ENCODE data around the gene SULT1A1. TPM values are rescaled to one million over a fixed set of nuclear protein-coding genes. Genes with fewer than 3 reads are reported as not detected.

SULT1A1 gene
- total and polyA plus RNA-seq, 3 donors from 2014 or later, result 34.9 to 50.9 (median 42.6) TPM

DNA sequence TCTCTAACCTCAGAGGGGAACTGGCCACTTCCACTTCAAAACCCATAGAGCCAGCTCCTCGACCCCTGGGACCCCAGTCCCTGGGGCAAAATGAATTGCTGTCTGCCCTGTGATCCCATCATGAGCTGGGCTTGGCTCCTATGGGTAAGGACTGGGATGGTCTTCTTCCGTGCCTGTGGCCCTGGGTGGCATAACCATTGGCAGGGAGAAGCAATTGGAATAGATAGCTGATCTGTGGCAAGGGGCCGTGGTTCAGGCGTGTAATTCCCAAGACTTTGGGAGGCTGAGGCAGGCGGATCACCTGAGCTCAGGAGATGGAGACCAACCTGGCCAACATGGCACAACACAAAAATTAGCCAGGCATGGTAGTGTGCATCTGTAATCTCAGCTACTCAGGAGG is 17.3 kb downstream of the SULT1A1 start:
- no peak for DNase-seq
- TF ChIP-seq, protein P1, sequence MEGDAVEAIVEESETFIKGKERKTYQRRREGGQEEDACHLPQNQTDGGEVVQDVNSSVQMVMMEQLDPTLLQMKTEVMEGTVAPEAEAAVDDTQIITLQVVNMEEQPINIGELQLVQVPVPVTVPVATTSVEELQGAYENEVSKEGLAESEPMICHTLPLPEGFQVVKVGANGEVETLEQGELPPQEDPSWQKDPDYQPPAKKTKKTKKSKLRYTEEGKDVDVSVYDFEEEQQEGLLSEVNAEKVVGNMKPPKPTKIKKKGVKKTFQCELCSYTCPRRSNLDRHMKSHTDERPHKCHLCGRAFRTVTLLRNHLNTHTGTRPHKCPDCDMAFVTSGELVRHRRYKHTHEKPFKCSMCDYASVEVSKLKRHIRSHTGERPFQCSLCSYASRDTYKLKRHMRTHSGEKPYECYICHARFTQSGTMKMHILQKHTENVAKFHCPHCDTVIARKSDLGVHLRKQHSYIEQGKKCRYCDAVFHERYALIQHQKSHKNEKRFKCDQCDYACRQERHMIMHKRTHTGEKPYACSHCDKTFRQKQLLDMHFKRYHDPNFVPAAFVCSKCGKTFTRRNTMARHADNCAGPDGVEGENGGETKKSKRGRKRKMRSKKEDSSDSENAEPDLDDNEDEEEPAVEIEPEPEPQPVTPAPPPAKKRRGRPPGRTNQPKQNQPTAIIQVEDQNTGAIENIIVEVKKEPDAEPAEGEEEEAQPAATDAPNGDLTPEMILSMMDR (IDR thresholded peaks at IDR 0.05), result no peak
- TF ChIP-seq POLR2A (IDR thresholded peaks at IDR 0.05), result no peak
- H3K27ac ChIP-seq, result no peak overlapping the region
- no peaks in the 10 kb centered on the region for H3K9me3 ChIP-seq
- WGBS, 2 donors, result 65 to 80% methylated on average over 1 to 3 of the region's 5 CpGs
- H3K27me3 ChIP-seq, result no peaks in the 10 kb centered on the region
- no peaks in the 10 kb centered on the region for H3K36me3 ChIP-seq (ENCODE audit: low read depth, missing control alignments)
- intact Hi-C loops (cut with DNase I; ENCODE audit: low total_unique reads), result no loop called here
- H3K4me1 ChIP-seq, result peaks cover 6% of the 10 kb centered on the region
- no peak overlapping the region for H3K4me3 ChIP-seq

DNA sequence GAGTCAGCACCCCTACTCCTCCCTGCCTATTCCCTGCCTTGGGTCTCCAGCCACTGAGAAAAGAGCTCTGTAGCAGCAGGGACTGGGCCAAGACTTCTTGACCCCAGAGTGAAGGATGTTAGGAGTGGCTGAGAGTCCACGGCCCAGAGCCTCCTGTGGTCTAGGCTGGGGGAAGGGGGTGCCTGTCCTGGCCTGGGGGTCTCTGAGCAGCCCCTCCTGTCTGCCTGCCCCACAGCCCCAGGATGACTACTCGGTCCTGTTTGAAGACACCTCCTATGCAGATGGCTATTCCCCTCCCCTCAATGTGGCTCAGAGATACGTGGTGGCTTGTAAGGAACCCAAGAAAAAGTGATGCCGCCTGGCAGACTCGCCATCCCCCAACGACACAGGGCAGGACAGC is 18.5 kb downstream of the SULT1A1 start:
- no peak overlapping the region for H3K4me3 ChIP-seq
- H3K27me3 ChIP-seq, result no peaks in the 10 kb centered on the region
- no peak for DNase-seq
- no peak overlapping the region for H3K27ac ChIP-seq
- H3K36me3 ChIP-seq (ENCODE audit: low read depth, missing control alignments), result no peaks in the 10 kb centered on the region
- 80 to 88% methylated on average over 1 to 6 of the region's 6 CpGs for WGBS, 2 donors
- no peaks in the 10 kb centered on the region for H3K9me3 ChIP-seq
- TF ChIP-seq, protein P1 (IDR thresholded peaks at IDR 0.05), result no peak
- TF ChIP-seq POLR2A (IDR thresholded peaks at IDR 0.05), result no peak
- H3K4me1 ChIP-seq, result no peaks in the 10 kb centered on the region
- intact Hi-C loops (cut with DNase I; ENCODE audit: low total_unique reads), result no loop called here

DNA sequence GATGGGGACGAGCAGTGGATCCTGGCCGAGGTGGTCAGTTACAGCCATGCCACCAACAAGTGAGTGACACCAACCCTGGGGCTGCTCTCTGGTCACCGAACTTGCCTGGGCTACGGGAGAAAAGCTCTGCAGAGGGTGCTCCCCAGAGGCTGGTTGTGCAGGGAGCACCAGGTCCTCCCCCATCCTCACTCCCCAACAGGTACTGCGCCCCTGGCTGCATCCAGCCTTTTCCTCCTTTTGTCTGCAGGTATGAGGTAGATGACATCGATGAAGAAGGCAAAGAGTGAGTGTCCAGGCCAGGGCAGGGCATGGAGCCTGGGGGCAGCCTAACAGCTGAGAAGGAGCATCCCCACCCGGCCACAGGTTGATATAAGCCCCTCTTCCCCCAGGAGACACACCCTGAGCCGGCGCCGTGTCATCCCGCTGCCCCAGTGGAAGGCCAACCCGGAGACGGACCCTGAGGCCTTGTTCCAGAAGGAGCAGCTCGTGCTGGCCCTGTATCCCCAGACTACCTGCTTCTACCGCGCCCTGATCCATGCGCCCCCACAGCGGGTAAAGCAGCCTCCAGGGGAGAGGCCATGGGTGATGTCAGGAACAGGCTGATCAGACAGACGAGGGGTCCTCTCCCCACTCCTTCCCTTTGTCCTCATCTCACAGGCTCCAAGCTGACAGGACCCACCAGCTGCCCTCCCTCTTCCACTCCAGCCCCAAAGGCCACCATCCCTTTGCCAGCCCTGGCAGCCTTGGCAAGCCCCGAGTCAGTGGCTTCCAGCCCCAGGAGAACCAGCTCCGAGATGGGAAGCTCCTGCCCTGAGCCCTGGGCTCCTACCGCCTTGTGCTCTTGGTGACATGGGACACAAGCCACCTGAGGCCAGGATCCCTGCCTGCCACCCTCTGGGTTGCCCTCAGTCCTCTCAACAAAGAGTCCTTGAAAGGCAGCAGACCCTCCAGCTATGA is 19.2 kb downstream of the SULT1A1 start:
- WGBS, 2 donors, result 89 to 93% methylated on average over 8 to 20 of the region's 22 CpGs
- H3K27me3 ChIP-seq, result no peaks in the 10 kb centered on the region
- no peak overlapping the region for H3K27ac ChIP-seq
- TF ChIP-seq POLR2A (IDR thresholded peaks at IDR 0.05), result no peak
- TF ChIP-seq, protein P1 (IDR thresholded peaks at IDR 0.05), result no peak
- DNase-seq, result no peak
- intact Hi-C loops (cut with DNase I; ENCODE audit: low total_unique reads), result no loop called here
- H3K36me3 ChIP-seq (ENCODE audit: low read depth, missing control alignments), result no peaks in the 10 kb centered on the region
- H3K4me1 ChIP-seq, result no peaks in the 10 kb centered on the region
- H3K9me3 ChIP-seq, result no peaks in the 10 kb centered on the region
- no peak overlapping the region for H3K4me3 ChIP-seq

DNA sequence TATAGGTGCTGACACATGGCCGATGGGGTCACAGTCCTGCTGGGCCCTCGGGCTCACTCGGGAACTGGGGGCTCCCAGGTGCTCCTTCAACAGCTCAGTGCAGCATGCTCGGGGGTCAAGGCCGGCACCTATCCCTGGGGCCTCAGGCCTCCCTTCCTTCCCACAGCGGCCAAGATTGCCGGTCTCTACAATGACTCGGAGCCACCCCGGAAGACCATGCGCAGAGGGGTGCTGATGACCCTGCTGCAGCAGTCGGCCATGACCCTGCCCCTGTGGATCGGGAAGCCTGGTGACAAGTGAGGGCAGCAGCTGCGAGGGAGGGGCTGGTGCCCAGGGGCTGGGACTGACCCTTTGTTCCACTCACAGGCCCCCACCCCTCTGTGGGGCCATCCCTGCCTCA is 19.9 kb downstream of the SULT1A1 start:
- no peak for DNase-seq
- Histone ChIP-seq H3K27me3 (no peaks in the 10 kb centered on the region), H3K9me3 (no peaks in the 10 kb centered on the region), H3K27ac (no peak overlapping the region), H3K36me3 (ENCODE audit: low read depth, missing control alignments) (no peaks in the 10 kb centered on the region), H3K4me3 (no peak overlapping the region), H3K4me1 (peaks cover 5% of the 10 kb centered on the region)
- WGBS, 2 donors, result 86 to 94% methylated on average over 1 to 11 of the region's 13 CpGs
- intact Hi-C loops (cut with DNase I; ENCODE audit: low total_unique reads), result no loop called here
- no peak for TF ChIP-seq POLR2A (IDR thresholded peaks at IDR 0.05)
- TF ChIP-seq, protein P1 (IDR thresholded peaks at IDR 0.05), result no peak
